GM21528 (cell line): ENCODE measurements around the gene PTBP2.
"Not testable (repeated sequence)": the region's sequence is repeated elsewhere in the genome, so short reads cannot be mapped to it uniquely, and the experiment has no call there.

Source experiments
- ATAC-seq: cut with Tn5 transposase; IDR thresholded peaks from one replicate; pipeline ENCODE4 v1.9.1; 2021; ENCODE audit warnings: mild to moderate bottlenecking, moderate library complexity; ENCODE audit not compliant: unreplicated experiment, low FRiP score

The PTBP2 gene

GRCh38 chr1:96730574-96731298 lies 9.2 kb downstream of the PTBP2 start:
- no peak for ATAC-seq

GRCh38 chr1:96741335-96741734 lies 19.8 kb downstream of the PTBP2 start:
- ATAC-seq: no peak

GRCh38 chr1:96746440-96747420 lies 25.1 kb downstream of the PTBP2 start:
- no peak for ATAC-seq

- ATAC-seq: no peak
Observed at GRCh38 chr1:96747565-96747964, 26.0 kb downstream of the PTBP2 start.

GRCh38 chr1:96748078-96748477 lies 26.5 kb downstream of the PTBP2 start:
- no peak for ATAC-seq

GRCh38 chr1:96749618-96750017 lies 28.0 kb downstream of the PTBP2 start:
- ATAC-seq: no peak

- ATAC-seq: no peak
Observed at GRCh38 chr1:96752394-96752793, 30.8 kb downstream of the PTBP2 start.

GRCh38 chr1:96756789-96757188 lies 35.2 kb downstream of the PTBP2 start:
- no peak for ATAC-seq

- not testable (repeated sequence) for ATAC-seq
Observed at GRCh38 chr1:96762586-96762985, 41.0 kb downstream of the PTBP2 start.

- ATAC-seq: no peak
Observed at GRCh38 chr1:96763514-96763913, 41.9 kb downstream of the PTBP2 start.

- no peak for ATAC-seq
Observed at GRCh38 chr1:96764469-96764868, 42.9 kb downstream of the PTBP2 start.

- ATAC-seq: no peak
Observed at GRCh38 chr1:96771847-96772246, 50.3 kb downstream of the PTBP2 start.

GRCh38 chr1:96772349-96772748 lies 50.8 kb downstream of the PTBP2 start:
- ATAC-seq: no peak

GRCh38 chr1:96772972-96773371 lies 51.4 kb downstream of the PTBP2 start:
- ATAC-seq: no peak

- no peak for ATAC-seq
Observed at GRCh38 chr1:96782206-96782605, 60.6 kb downstream of the PTBP2 start.

- ATAC-seq: no peak
Observed at GRCh38 chr1:96782856-96783255, 61.3 kb downstream of the PTBP2 start.

- ATAC-seq: no peak
Observed at GRCh38 chr1:96790599-96790998, 69.0 kb downstream of the PTBP2 start.

GRCh38 chr1:96792220-96792619 lies 70.6 kb downstream of the PTBP2 start:
- no peak for ATAC-seq

- not testable (repeated sequence) for ATAC-seq
Observed at GRCh38 chr1:96801696-96802095, 80.1 kb downstream of the PTBP2 start.

- ATAC-seq: no peak
Observed at GRCh38 chr1:96804648-96805047, 83.1 kb downstream of the PTBP2 start.

GRCh38 chr1:96808191-96808590 lies 86.6 kb downstream of the PTBP2 start:
- ATAC-seq: no peak

- ATAC-seq: no peak
Observed at GRCh38 chr1:96815914-96816313, 94.3 kb downstream of the PTBP2 start.
